Lower leg skin (tissue), 3 donors: ENCODE results near the gene KLHL2.

Experiments used
- CTCF ChIP-seq, 3 donors: fragments of 450-650 bp; IDR thresholded peaks; one replicate each; pipeline ENCODE4 v1.5.1; 2016; ENCODE audit warnings: antibody characterized with exemption in 3 of 3, mild to moderate bottlenecking in 3 of 3, moderate library complexity in 2 of 3
- POLR2A ChIP-seq, 2 donors: fragments of 450-650 bp; IDR thresholded peaks; one replicate each; pipeline ENCODE4 v1.6.1; 2016 to 2017; ENCODE audit warnings: antibody characterized with exemption in 2 of 2, mild to moderate bottlenecking in 1 of 2, moderate library complexity in 1 of 2

GRCh38 chr4:165191814-165192499, 15.4 kb upstream of the KLHL2 start:
- TF ChIP-seq CTCF (IDR thresholded peaks at IDR 0.05), result no peak
- TF ChIP-seq POLR2A (IDR thresholded peaks at IDR 0.05), result no peak
